Smooth muscle cell of the coronary artery (primary cell): ENCODE data around the gene DLK2. TPM values are rescaled to one million over a fixed set of nuclear protein-coding genes. Genes with fewer than 3 reads are reported as not detected.

ENCODE experiments used
- total RNA-seq: library from RNA; depleted of rRNA; stranded (reverse); fragments of >200 nt; gene quantifications from 2 replicates; pipeline ENCODE4 v1.2.3, GENCODE V29; 2014; ENCODE audit warnings: low replicate concordance

DLK2 gene
- 0.23 and 0.47 TPM in 2 replicates for total RNA-seq

GRCh38 chr6:43455531-43456428, at the start of gene DLK2:
Gene DLK2, minus strand, starts transcription at chr6:43455548. Its CDS starts 723 bp downstream, at chr6:43454825.

GRCh38 chr6:43477235-43478007, 22.1 kb upstream of the DLK2 start, which contains the start of gene TJAP1:
Gene TJAP1, plus strand, starts transcription at chr6:43477570. Its CDS starts 21,432 bp downstream, at chr6:43499002.

GRCh38 chr6:43427406-43428111, 27.8 kb downstream of the DLK2 start, which contains the start of gene ABCC10:
Gene ABCC10, plus strand, starts transcription at chr6:43427541. Its CDS starts 438 bp downstream, at chr6:43427979.

Other genes with a start within 250 kb of the DLK2 start
- gene DNPH1, start 226.1 kb downstream of the DLK2 start, total RNA-seq, result 54.5 and 66.4 TPM in 2 replicates
- gene TTBK1, start 212.1 kb downstream of the DLK2 start, total RNA-seq, result under 0.01 TPM in 1 of 2 replicates, not detected in the other
- not detected in 2 replicates for gene SLC22A7, start 157.3 kb downstream of the DLK2 start, total RNA-seq
- gene CRIP3, start 146.7 kb downstream of the DLK2 start, total RNA-seq, result 0.47 TPM in 1 of 2 replicates, not detected in the other
- gene ZNF318, start 85.9 kb downstream of the DLK2 start, total RNA-seq, result 2.8 and 3.8 TPM in 2 replicates
- 12.3 and 12.4 TPM in 2 replicates for gene ABCC10, start 28.0 kb downstream of the DLK2 start, total RNA-seq
- 6.5 and 7.4 TPM in 2 replicates for gene TJAP1, start 22.0 kb upstream of the DLK2 start, total RNA-seq
- 0.12 and 0.30 TPM in 2 replicates for gene LRRC73, start 54.8 kb upstream of the DLK2 start, total RNA-seq
- gene YIPF3, start 61.4 kb upstream of the DLK2 start, total RNA-seq, result 110 and 288 TPM in 2 replicates
- 16.8 and 31.5 TPM in 2 replicates for gene POLR1C, start 61.5 kb upstream of the DLK2 start, total RNA-seq
- gene XPO5, start 120.5 kb upstream of the DLK2 start, total RNA-seq, result 17.3 and 17.7 TPM in 2 replicates
- 15.7 and 22.0 TPM in 2 replicates for gene POLH, start 120.6 kb upstream of the DLK2 start, total RNA-seq
- gene GTPBP2, start 173.7 kb upstream of the DLK2 start, total RNA-seq, result 44.0 and 52.9 TPM in 2 replicates
- 9.2 and 15.8 TPM in 2 replicates for gene MAD2L1BP, start 180.3 kb upstream of the DLK2 start, total RNA-seq
- 0.45 and 0.94 TPM in 2 replicates for gene RSPH9, start 189.5 kb upstream of the DLK2 start, total RNA-seq
- gene MRPS18A, start 232.2 kb upstream of the DLK2 start, total RNA-seq, result 29.6 and 42.8 TPM in 2 replicates